ENCODE measurements around the gene CCNT1. TPM values are rescaled to one million over a fixed set of nuclear protein-coding genes. Genes with fewer than 3 reads are reported as not detected.

The CCNT1 gene
- total and polyA plus RNA-seq, 10 of the 15 experiments (the other 5 are each of a cell fraction or from before 2014, with no cell fraction given) = 6.3 to 37.3 (median 20.0) TPM

DNA sequence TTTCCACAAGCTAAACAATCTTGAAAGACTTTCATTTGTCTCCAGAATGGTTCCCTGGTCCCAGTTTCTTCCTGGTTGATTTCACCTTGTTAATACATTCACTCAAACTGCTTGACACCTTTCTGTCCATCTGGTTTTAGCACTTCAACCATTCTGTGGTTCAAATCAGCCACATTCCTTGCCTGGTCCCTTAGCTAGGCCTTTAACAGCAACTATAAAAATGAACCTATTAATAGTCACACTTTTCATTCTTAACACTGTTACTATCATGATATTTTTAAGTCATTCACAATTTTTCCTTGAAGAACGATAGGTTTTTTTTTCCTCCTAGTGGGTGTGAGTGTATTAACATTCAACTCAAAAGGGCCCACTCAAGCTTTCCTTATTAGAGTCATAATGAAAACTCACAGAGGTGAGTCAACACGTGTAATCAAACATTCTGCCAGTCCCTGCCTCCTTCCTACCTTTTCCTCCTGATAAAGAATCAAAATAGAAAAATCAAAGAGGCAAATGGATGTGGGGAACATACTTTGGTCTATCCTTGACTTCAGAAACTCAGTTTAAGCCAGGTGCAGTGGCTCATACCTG is 34.4 kb upstream of the CCNT1 start:
- Histone ChIP-seq H3K9ac (ENCODE audit: control insufficient read depth, insufficient read depth, low read length) (no peak overlapping the region), H3K9me3 (replicated peaks; ENCODE audit: control insufficient read depth, insufficient read depth, low read length) (no peaks in the 10 kb centered on the region), H3K27me3 (replicated peaks in 1 of 2; ENCODE audit: control insufficient read depth in 2 of 2, insufficient read depth in 2 of 2, low read length in 1 of 2) (no peaks in the 10 kb centered on the region; a peak in 1 of 4 replicates), H2AFZ (ENCODE audit: control insufficient read depth, low read depth, low read length) (no peak overlapping the region), H3K79me2 (ENCODE audit: control insufficient read depth, insufficient read depth, low read length) (no peaks in the 10 kb centered on the region), H3K4me3 (no peak overlapping the region), H4K20me1 (ENCODE audit: control insufficient read depth, insufficient read depth) (no peaks in the 10 kb centered on the region), H3K36me3 (ENCODE audit: control insufficient read depth in 2 of 2, insufficient read depth in 2 of 2, low read length in 1 of 2) (no peaks in the 10 kb centered on the region), H3K4me2 (ENCODE audit: control insufficient read depth, insufficient read depth) (no peak overlapping the region), H3K27ac (ENCODE audit: control insufficient read depth, insufficient read depth) (no peak overlapping the region), H3K4me1 (ENCODE audit: control insufficient read depth, insufficient read depth, low read length) (no peaks in the 10 kb centered on the region)
- BruUV-seq (replicated peaks) = no TSS peak
- in situ Hi-C loops (cut with MboI) (loop anchor here (5.0 kb wide), 1 partner anchor 46 kb away; no protein-coding TSS in a partner anchor), intact Hi-C loops (cut with micrococcal nuclease; ENCODE audit: unreplicated experiment) (no loop called here)
- no peak for DNase-seq (ENCODE audit: low read depth, low spot score)
- ChIA-PET SMC1A (ENCODE audit: uncharacterized antibody, unreplicated experiment) (interaction anchor here (0.6 to 8.0 kb wide), 3 partner anchors 43 to 552 kb away, joined by 3 to 182 read pairs (median 6); partner anchors contain the start of gene DDX23), RAD21 (ENCODE audit: unreplicated experiment) (interaction anchor here (0.7 to 1.7 kb wide), 4 partner anchors 8 to 45 kb away, joined by 3 to 14 read pairs (median 3); no protein-coding TSS in a partner anchor), POLR2A (no interaction called here), CTCF (interaction anchor here (0.6 to 15.9 kb wide), 5 partner anchors 12 to 237 kb away, joined by 3 to 405 read pairs (median 4); no protein-coding TSS in a partner anchor)
- no peak for FAIRE-seq
- WGBS (ENCODE audit: insufficient coverage, insufficient replicate concordance, low lambda C conversion rate, missing lambda C conversion rate) = 0% methylated on average over 2 of the region's 2 CpGs
- no peak for ATAC-seq
- TF ChIP-seq CBX3 (IDR thresholded peaks at IDR 0.05; ENCODE audit: borderline replicate concordance, low read depth) (no peak), POLR2AphosphoS2 (IDR thresholded peaks at IDR 0.05; ENCODE audit: low read depth, low read length) (no peak), BCLAF1 (IDR thresholded peaks at IDR 0.05) (no peak), NR2C1 (IDR thresholded peaks at IDR 0.05) (no peak), DPF2 (IDR thresholded peaks at IDR 0.05) (no peak), RB1 (IDR thresholded peaks at IDR 0.05; ENCODE audit: borderline replicate concordance) (no peak), JUNB (IDR thresholded peaks at IDR 0.05) (no peak), YBX1 (IDR thresholded peaks at IDR 0.05) (no peak), POLR2A (IDR thresholded peaks at IDR 0.05; ENCODE audit: low read depth, low read length) (no peak), NR2C2 (IDR thresholded peaks at IDR 0.05; ENCODE audit: borderline replicate concordance, control insufficient read depth, insufficient read length, low read depth) (no peak), SPI1 (IDR thresholded peaks at IDR 0.05; ENCODE audit: borderline replicate concordance, insufficient read depth, low read depth, low read length) (no peak), ZNF384 (IDR thresholded peaks at IDR 0.05; ENCODE audit: borderline replicate concordance, low read depth, low read length) (no peak), REST (IDR thresholded peaks at IDR 0.05; ENCODE audit: low read depth, low read length) (no peak)
- TF ChIP-seq, protein P1, sequence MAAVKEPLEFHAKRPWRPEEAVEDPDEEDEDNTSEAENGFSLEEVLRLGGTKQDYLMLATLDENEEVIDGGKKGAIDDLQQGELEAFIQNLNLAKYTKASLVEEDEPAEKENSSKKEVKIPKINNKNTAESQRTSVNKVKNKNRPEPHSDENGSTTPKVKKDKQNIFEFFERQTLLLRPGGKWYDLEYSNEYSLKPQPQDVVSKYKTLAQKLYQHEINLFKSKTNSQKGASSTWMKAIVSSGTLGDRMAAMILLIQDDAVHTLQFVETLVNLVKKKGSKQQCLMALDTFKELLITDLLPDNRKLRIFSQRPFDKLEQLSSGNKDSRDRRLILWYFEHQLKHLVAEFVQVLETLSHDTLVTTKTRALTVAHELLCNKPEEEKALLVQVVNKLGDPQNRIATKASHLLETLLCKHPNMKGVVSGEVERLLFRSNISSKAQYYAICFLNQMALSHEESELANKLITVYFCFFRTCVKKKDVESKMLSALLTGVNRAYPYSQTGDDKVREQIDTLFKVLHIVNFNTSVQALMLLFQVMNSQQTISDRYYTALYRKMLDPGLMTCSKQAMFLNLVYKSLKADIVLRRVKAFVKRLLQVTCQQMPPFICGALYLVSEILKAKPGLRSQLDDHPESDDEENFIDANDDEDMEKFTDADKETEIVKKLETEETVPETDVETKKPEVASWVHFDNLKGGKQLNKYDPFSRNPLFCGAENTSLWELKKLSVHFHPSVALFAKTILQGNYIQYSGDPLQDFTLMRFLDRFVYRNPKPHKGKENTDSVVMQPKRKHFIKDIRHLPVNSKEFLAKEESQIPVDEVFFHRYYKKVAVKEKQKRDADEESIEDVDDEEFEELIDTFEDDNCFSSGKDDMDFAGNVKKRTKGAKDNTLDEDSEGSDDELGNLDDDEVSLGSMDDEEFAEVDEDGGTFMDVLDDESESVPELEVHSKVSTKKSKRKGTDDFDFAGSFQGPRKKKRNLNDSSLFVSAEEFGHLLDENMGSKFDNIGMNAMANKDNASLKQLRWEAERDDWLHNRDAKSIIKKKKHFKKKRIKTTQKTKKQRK (IDR thresholded peaks at IDR 0.05; ENCODE audit: low read depth, low read length) = no peak
